GM19463 (cell line): Measurements from ENCODE around the gene SIGLEC6.
A peak's percentile ranks its signal among the peaks of the same experiment; 100 is the strongest.

Experiments used
- ATAC-seq: cut with Tn5 transposase; IDR thresholded peaks from one replicate; pipeline ENCODE4 v1.9.1; 2021; ENCODE audit warnings: mild to moderate bottlenecking, moderate library complexity; ENCODE audit not compliant: unreplicated experiment

Gene SIGLEC6

GRCh38 chr19:51531349-51532315, at the start of gene SIGLEC6:
Gene SIGLEC6, minus strand, starts transcription at chr19:51531670. Its CDS starts 22 bp downstream, at chr19:51531648.
- peak; percentile 75 for ATAC-seq

- no peak for ATAC-seq
These were observed 45.4 kb upstream of the SIGLEC6 start for GRCh38 chr19:51576850-51577249.

GRCh38 chr19:51573331-51573730, 41.9 kb upstream of the SIGLEC6 start:
- no peak for ATAC-seq

- ATAC-seq = no peak
These were observed 41.4 kb upstream of the SIGLEC6 start for GRCh38 chr19:51572908-51573307.

- ATAC-seq = no peak
These were observed 40.9 kb upstream of the SIGLEC6 start for GRCh38 chr19:51572410-51572809.

- no peak for ATAC-seq
These were observed 40.1 kb upstream of the SIGLEC6 start for GRCh38 chr19:51571599-51571998.

- peak; percentile 70 for ATAC-seq
These were observed 39.6 kb upstream of the SIGLEC6 start, which contains the start of gene ZNF175 for GRCh38 chr19:51570962-51571575. Gene ZNF175, plus strand, starts transcription at chr19:51571283. Its CDS starts 2,047 bp downstream, at chr19:51573330.

GRCh38 chr19:51568456-51568855, 37.0 kb upstream of the SIGLEC6 start:
- no peak for ATAC-seq

GRCh38 chr19:51567583-51567982, 36.1 kb upstream of the SIGLEC6 start:
- ATAC-seq = no peak

GRCh38 chr19:51566489-51567100, 35.1 kb upstream of the SIGLEC6 start:
- no peak for ATAC-seq

- ATAC-seq = no peak
These were observed 34.1 kb upstream of the SIGLEC6 start for GRCh38 chr19:51565583-51565982.

GRCh38 chr19:51564791-51565190, 33.3 kb upstream of the SIGLEC6 start:
- ATAC-seq = no peak

- ATAC-seq = no peak
These were observed 28.9 kb upstream of the SIGLEC6 start for GRCh38 chr19:51560339-51560738.

GRCh38 chr19:51559240-51559639, 27.8 kb upstream of the SIGLEC6 start:
- ATAC-seq = no peak

GRCh38 chr19:51552996-51553725, 21.7 kb upstream of the SIGLEC6 start:
- ATAC-seq = no peak

GRCh38 chr19:51552608-51552995, 21.1 kb upstream of the SIGLEC6 start:
- ATAC-seq = no peak

GRCh38 chr19:51551673-51552432, 20.4 kb upstream of the SIGLEC6 start:
- no peak for ATAC-seq

- ATAC-seq = no peak
These were observed 19.6 kb upstream of the SIGLEC6 start for GRCh38 chr19:51550848-51551672.
